ENCODE results near the gene XPO5.
A peak's percentile ranks its signal among the peaks of the same experiment; 100 is the strongest.
"Not testable (repeated sequence)": the region's sequence is repeated elsewhere in the genome, so short reads cannot be mapped to it uniquely, and the experiment has no call there.

Gene XPO5

DNA sequence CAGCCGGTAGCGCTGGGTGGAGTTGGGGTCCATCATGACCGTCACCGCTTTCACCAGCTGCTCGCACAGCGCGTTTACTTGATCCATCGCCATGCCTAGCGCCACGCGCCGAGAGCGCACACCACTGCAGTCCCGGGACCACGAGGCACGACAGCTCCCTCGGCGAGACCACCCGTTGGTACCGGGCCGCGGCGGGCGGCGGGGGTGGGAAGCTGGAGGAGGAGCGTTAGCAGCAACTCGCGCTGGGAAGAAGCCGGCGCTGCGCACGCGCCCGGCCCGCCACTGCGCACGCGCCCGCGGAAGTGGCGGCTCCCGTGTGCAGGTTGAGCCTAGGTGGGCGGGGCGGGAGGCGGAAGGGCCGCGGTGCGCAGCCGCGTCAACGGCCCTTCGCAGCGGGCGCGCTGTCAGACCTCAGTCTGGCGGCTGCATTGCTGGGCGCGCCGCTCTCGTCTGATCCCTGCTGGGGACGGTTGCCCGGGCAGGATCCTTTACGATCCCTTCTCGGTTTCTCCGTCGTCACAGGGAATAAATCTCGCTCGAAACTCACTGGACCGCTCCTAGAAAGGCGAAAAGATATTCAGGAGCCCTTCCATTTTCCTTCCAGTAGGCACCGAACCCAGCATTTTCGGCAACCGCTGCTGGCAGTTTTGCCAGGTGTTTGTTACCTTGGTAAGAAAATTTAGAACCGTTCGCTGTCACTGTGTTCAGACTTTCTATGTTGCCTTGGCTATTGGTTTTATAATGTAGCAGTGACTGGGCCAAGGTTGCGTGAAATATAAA is at the start of gene XPO5, which contains the start of gene POLH:
Gene XPO5, minus strand, starts transcription at position 267 of the 780 bp plus-strand sequence. Its CDS starts 174 bp downstream, at position 93.
Gene POLH, plus strand, starts transcription at position 414 of the 780 bp plus-strand sequence. CDS start 6,135 bp downstream, outside the sequence.
- DNase-seq: peak; percentile 97

DNA sequence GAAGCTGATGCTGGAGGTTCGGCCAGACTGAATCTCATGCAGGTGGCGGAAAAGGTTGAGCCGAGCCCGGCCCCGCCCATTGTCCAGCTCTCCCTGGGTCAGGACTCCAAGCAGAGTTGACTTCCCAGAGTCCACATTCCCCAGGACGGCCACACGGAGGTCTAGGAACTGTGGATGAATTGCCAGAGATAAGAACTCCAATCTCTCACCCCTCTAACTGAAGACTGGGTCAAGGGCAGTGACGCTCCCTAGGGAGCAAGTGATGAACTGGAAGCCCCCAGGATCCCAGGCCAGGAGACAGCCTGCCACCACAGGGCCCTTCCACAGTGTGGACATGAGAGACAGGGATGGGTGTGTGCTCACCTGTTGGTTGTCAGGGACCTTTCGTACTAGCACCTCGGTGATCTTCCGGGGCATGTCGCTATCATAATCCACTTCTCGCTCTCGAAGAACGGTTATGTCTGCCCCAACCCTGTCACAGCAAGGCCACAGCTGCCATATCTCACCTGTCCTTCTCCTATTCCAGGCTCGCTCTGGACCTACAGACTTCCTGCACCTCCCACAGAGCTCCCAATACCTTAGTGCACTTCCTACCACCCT is 49.7 kb upstream of the XPO5 start:
- no peak for DNase-seq

DNA sequence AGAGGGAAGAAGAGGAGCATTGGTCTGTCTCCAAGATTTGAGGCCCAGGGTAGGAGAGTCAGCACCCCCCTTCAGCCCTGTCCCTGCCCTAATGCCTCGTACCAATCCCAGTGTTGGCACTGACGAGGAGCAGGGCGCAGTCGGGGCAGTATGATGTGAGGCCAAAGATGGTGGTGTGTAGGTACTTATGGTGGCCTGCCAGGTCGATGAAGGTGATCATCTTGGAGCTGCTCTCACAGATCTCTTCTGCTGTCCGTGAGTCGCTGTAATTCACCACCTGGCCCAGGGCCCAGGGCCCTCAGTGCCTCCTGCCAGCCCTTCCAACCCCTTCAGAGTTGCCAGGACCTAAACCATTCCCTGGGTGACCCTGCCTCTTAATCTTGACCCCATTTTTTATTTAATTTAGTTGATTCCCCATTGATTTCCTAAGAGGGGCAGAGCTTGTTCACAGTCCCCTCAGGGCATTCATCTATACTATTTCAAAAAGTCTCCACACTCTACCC is 49.0 kb upstream of the XPO5 start:
- DNase-seq: no peak

DNA sequence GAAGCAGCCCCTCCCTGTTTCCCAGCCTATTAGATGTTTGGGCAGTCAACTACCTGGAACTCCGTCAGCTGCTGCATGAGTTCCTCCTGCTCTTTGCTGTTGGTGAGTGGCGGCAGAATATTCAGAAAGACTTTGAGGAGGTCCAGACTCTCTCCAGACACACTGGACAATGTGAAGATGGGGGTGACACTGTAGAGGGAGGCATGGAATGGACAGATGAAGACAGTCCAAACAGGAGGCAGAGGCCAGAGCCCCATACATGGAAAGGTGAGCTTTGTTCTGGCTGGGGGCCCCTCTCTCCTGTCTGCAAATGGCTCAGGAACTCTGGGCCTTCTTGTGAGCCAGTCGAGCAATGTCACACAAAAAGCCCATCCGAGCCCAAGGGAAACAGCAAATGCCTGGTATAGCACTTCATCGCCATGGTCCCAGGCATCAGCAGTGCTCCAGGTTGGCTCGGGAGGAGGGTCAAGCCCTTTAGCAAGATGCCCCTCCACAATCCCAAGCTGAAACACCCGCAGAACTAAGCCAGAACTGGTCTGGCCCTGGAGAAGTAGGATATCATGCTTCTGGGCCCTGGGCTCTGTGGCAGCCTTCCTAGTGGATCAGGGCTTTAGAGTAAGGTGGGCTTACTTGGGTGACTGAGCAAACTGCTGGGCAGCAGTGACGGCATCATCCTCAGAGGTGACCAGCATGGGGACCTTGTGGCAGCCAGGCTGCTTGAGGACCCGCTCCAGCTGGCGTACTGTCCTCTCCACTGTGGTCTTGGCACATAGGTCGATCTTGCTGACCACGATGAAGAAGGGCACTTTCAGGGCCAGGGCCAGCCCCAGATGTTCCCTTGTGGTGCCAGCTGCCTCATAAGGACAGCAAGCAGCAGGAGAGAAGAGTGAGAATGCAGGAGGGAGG is 48.3 kb upstream of the XPO5 start:
- no peak for DNase-seq

DNA sequence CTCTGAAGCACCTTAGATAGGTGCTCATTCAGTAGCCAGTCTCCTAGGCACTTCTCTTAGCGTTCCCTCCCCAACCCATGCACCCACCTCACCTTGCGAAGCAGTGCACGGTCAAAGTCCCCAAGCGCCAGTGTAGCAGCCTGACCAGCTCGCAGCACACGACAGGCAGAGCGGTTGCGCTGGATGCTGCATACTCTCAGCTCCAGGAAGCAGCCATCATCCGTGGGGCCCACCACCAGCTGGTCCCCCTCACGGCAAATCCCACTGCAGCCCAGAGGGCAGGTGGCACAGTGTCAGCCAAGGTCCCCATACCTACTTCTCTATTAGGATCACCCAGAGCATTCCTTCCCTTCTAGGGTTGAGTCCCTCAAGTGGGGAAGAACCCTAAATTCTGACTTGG is 46.7 kb upstream of the XPO5 start:
- DNase-seq: no peak

DNA sequence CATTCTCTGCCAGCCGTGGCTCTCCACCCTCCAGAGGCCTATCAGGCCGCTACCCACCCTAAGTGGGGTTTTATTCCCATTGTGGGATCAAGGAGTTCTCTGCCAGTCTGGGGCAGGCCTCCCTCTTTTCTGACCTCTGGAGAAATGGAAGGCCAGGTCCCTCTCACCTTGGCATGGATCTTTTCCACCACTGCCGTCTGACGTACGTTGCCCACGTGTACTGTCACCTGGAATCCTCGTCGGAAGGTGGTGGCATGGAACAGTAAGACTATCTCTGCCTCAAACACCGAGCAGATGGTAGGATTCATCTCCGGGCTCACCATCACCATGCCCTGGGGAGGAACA is 46.0 kb upstream of the XPO5 start:
- DNase-seq: no peak

DNA sequence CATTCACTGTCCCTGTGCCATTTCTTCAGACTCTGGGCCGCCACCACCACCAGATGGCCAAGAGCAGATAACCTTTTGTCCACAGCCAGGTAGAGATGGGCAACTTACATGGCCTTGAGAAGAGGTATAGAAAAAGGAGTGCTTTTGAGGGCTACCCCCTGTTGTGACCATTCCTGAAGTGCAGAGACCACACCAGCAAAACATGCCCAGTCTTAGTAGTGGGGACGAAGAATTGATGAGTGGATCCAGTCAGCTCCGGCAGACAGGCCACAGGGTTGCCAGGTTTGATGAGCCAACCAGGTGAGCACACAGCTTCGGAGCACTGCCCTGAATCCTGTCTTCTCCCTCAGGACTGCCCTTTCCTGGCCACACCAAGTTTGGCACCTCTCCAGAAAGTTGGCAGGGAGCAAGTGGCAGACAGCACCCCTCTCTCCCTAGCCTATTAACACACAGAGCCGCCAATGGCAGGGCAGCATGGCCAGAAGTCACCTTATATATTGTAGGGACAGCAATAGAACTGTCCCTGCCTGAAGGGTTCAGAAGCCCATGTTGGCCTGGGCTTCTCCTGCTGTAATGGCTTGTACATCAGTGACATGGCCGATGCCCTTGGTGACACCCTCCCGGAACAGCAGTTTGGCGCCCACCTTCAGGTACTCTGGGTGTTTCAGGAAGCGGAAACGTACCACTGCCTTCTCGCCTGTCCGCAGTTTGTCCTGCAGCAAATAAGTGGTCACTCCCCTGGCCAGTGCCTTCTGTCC is 45.4 kb upstream of the XPO5 start:
- no peak for DNase-seq

DNA sequence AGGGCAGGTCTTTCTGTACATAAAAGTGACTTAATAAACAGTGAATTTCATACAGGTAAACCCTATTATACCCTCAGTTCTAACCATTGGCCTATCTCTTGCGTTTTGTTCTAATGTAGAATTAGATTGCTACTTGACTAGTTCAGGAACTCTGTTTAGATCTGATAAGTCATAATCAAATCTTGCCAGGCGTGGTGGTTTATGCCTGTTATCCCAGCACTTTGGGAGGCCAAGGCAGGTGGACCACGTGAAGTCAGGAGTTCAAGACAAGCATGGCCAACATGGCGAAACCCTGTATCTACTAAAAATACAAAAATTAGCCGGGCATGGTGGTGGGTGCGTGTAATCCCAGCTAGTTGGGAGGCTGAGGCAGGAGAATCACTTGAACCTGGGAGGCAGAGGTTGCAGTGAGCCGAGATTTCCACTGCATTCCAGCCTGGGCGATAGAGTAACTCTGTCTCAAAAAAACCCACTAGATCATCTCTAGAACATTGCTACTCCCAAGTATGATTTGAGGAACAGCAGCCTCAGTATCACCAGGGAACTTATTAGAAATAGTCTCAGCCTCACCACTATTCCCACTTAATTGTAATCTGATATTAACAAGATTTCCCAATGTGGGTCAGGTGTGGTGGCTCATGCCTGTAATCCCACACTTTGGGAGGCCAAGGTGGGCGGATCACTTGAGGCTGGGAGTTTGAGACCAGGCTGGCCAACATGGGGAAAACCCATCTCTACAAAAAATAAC is 41.1 kb upstream of the XPO5 start:
- no peak for DNase-seq

DNA sequence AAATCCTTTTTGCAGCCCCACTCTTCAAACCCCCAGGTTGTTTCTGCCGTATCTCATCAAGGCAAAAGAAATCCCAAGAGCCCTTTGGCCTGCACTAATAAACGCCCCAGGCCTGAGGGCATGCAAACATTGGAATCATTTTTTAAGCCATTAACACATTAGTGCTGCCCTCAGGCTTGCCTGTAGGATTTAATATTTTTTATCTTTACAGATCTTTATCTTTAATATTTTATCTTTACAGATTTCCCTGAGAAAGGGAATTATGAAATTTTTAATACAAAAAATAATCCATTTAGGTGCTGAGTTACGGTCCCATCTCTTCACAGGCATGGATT is 38.5 kb upstream of the XPO5 start:
- no peak for DNase-seq

DNA sequence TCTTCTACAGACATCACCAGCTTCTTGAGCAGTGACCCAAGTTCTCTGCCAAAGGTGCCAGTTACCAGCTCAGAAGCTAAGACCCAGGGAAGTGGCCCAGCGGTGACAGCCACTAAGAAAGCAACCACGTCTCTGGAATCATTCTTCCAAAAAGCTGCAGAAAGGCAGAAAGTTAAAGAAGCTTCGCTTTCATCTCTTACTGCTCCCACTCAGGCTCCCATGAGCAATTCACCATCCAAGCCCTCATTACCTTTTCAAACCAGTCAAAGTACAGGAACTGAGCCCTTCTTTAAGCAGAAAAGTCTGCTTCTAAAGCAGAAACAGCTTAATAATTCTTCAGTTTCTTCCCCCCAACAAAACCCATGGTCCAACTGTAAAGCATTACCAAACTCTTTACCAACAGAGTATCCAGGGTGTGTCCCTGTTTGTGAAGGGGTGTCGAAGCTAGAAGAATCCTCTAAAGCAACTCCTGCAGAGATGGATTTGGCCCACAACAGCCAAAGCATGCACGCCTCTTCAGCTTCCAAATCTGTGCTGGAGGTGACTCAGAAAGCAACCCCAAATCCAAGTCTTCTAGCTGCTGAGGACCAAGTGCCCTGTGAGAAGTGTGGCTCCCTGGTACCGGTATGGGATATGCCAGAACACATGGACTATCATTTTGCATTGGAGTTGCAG is 38.0 kb upstream of the XPO5 start:
- no peak for DNase-seq

DNA sequence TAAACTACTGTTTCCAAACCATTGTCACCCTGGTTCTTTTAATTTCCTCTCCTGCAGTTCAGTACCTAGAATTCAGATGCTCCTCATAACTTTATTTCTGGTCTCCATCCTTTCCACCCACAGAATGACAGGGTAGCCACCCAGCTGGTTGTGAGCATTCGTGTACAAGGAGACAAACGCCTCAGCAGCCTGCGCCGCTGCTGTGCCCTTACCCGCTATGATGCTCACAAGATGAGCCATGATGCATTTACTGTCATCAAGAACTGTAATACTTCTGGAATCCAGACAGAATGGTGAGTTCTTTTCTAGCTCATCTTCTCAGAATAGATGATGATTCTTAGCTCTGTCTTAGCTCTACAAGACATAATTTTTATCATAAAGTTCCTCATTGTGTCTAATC is 34.6 kb upstream of the XPO5 start:
- no peak for DNase-seq

DNA sequence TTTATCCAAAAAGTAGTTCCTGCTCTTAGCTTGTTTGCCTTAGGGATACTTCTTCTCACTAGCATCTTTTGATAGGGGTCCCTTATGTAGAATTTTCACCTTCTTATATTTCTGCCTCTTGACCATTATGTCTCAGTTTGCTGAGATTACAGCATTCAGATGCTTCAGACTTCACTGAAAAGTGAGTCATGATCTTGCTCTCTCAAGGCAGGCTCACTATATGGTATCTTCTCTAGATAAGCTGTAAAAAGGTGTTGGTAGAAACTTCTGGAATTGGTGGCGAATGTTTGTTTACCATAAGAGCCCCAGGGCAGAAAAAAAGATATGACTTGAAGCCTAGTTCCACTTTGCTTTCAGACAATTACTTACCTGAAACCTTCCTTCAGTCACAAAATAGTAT is 33.6 kb upstream of the XPO5 start:
- no peak for DNase-seq

DNA sequence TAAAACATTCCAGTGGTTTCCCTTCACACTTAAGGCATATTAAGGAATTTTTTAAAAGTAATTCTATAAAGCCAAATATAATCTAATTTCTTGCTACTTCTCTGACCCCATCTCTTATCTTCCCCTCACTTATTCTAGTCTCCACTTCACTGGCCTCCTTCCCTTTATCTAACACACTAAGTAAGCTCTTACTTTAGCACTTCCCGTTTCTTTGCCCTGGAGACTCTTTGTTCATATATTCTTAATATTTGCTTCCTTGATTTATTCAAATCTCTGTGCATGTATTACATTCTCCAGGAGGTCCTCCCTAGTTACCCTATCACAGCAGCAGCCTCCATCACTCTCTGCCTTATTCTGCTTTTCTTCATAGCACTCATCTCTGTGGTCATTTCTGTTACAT is 33.0 kb upstream of the XPO5 start:
- peak; percentile 37 for DNase-seq

DNA sequence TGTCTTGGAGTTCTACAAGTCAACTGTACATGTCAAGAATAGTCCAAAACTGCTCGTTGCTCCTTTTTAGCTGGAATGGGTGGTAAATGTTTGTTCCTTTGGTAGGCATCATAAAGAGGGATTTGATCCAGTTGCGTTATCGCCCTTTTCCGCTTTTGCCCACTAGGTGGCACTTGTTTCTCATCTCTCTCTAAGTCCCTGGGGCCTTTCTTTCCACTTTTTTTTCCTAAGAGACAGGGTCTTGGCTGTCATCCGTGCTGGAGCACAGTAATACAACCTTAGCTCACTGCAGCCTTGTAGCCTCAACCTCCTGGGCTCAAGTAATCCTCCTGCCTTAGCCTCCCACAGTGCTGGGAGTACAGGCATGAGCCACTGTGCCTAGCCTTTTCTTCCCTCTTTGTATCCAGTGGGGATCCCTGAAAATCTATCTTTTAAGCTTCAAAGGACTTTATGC is 32.5 kb upstream of the XPO5 start:
- peak; percentile 75 for DNase-seq

DNA sequence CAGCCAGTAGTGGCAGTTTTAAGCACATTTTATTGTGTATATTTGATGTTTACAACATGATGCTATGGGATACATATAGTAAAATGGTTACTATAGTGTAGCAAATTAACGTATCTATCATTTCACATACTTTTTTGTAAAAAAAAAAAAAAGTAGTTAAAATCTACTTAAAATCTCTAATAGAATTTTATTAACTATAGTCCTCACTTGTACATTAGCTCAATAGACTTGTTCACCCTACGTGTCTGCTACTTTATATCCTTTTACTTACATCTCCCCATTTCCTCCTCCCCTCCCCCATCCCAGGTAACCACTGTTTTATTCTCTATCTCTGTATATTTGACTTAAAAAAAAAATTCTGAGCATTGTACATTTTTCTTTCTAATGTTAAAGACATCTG is 30.2 kb upstream of the XPO5 start:
- DNase-seq: no peak

DNA sequence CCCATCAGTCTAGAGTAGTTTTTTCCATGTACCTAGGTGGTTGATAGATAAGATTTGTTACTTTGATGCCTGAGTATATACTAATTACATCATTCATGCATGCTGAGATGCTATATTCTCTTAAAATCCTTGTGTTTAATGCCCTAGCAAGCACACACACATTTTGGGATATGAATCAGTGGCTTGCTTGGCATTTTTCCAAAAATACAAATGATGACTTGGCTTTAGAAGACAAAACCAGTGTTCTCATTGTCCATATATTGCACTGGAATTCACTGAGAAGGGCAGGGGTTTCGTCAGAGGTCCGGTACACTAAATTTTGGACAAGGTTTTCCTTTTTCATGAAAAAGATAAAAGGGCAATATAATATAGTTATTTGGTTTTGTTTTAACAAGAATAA is 28.3 kb upstream of the XPO5 start:
- DNase-seq: no peak

DNA sequence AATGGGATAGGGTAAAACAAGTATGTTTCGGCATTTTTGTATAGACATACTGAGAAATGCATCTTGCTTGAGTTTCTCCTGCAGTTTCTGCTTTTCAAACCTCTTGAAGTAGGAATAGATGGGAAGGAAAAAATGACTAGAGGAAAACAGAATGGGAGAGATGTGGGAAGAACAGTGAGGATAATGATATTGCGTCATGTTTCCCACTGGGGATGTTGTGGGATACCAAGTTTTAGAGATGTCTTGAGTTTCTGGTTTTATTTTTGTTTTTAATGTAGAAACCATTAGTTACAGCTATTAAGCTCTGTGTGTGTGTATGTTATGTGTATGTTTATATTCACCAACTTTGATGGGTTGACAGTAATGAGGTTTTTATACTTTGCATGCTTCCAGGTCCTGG is 24.8 kb upstream of the XPO5 start:
- no peak for DNase-seq

DNA sequence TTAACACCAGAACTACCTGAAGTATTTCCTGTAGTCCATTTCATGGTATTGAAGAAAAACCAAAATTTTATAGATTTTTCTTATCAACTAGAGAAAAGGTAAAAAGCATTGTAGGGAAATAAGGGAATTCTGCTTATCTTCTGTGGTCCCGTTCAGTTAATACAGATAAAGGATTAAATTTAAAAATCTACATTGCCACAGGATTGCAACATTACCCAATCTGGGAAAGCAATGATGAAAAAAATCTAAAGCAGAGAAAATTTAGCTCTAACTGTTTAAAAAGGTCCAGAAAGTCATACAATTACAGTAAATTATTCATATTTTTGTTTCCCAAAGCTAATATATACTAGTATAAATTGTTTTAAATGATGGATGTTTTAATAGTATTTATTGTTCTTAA is 18.1 kb upstream of the XPO5 start:
- DNase-seq: no peak

DNA sequence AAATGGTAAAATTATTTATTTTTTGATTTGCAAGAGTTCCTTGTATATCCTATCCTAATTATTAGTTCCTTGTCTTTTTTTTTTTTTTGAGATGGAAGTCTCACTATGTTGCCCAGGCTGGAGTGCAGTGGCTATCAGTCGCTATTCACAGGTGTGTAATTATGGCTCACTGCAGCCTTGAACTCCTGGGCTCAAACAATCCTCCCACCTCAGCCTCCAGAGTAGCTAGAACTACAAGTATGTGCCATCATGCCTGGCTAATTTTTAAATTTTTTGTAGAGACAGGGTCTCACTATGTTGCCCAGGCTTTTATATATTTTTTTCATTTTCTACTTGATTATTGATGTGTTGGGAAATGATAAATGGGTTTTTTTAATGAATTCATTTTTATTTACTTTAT is 13.7 kb upstream of the XPO5 start:
- not testable (repeated sequence) for DNase-seq

DNA sequence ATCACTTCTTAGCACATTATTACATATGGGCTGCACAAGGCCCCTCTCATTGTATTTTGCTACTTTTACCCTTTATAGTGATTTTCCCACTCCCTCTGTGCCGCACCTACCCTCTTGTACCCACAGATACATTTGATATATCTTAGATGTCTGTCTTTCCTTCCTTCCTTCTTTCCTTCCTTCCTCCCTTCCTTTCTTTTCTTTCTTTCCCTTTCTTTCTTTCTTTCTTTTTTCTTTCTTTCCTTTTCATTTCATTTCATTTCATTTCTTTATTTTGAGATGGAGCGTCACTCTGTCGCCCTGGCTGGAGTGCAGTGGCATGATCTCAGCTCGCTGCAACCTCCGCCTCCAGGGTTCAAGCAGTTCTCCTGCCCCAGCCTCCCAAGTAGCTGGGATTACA is 12.4 kb upstream of the XPO5 start:
- no peak for DNase-seq

DNA sequence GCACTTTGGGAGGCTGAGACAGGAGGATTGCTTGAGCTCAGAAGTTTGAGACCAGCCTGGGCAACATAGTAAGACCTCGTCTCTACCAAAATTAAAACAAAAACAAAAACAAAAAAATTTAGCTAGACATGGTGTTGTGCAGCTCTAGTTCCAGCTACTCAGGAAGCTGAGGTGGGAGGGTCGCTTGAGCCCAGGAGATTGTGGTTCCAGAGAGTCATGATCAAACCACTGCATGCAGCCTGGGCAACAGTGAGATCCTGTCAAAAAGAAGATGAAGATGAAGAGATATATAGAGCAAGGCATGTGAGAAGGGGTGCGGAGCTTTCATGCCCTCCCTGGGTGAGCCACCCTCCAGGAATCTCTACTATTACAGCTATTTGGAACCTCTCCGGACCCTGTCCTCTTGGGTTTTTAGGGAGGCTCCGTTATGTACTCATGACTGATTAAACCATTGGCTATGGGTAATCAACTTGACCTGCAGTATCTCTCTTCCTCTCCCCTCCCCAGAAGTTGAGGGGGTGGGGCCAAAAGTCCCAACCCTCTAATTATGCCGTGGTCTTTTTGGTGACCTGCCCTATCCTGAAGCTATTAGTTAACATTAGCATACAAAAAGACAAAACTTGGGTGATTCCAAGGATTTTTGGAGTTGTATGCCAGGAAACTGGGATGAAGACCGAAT is 9.2 kb upstream of the XPO5 start:
- no peak for DNase-seq

Measured in suppressor macrophage treated with lipopolysaccharide for 4 hours (primary cell).